AG09319 (cell line): ENCODE results near the gene ITIH1.
"Not testable (repeated sequence)": the region's sequence is repeated elsewhere in the genome, so short reads cannot be mapped to it uniquely, and the experiment has no call there.

Source experiments
- DNase-seq: peaks from one replicate; pipeline ENCODE4 v3.0.0-alpha.2; 2010; ENCODE audit warnings: low read depth; ENCODE audit errors: extremely low read depth
- TF ChIP-seq, protein P1 (sequence below): IDR thresholded peaks from 2 replicates; pipeline ENCODE4 v1.5.1; 2011; ENCODE audit warnings: low read depth, mild to moderate bottlenecking, inconsistent platforms, low read length, moderate library complexity

ITIH1 gene

DNA sequence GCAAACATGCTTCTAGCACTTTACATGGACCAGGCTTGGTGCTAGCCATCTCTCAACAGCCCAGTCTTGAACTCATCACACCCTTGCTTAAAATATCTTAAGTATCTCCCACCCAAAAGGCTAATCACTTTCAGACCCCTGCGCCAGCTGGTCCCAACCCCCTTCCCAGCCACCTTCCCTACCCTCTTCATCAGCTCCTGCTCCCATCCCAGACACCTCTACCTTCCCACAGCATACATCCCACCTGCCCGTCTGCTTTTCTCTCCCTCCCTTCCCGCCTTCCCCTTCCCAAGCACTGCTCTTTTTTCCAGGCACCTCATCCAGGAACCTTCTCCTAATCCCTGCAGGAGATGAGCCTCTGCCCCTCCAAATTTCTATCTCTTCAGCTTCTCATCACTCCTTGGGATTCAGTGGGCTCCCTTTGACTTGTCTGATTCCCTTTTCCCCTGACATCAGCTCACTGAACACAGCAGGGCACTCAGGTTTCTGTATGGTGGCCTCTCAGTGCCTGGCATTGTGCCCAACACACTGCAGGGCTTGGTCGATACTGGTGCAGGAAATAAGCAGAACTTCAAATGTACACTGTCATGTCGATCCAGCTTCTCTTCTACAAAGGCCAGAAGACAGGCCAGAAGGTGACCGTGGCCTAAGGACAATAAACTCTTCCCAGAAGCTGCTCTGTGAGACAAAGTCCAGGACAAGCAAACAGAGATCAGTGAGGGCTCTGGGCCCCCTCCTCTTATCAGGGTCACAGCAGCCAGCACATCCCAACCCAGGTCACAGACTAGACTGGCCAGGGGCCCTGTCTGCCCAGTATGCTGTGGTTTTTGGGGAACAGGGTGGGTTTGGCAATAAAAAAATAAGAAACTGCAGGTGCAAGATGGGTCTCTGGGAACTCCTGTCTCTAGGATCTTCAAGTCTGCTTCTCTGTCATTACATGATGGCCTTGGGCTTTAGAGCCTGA is 2.2 kb upstream of the ITIH1 start:
- TF ChIP-seq, protein P1, sequence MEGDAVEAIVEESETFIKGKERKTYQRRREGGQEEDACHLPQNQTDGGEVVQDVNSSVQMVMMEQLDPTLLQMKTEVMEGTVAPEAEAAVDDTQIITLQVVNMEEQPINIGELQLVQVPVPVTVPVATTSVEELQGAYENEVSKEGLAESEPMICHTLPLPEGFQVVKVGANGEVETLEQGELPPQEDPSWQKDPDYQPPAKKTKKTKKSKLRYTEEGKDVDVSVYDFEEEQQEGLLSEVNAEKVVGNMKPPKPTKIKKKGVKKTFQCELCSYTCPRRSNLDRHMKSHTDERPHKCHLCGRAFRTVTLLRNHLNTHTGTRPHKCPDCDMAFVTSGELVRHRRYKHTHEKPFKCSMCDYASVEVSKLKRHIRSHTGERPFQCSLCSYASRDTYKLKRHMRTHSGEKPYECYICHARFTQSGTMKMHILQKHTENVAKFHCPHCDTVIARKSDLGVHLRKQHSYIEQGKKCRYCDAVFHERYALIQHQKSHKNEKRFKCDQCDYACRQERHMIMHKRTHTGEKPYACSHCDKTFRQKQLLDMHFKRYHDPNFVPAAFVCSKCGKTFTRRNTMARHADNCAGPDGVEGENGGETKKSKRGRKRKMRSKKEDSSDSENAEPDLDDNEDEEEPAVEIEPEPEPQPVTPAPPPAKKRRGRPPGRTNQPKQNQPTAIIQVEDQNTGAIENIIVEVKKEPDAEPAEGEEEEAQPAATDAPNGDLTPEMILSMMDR: no peak
- no peak for DNase-seq

DNA sequence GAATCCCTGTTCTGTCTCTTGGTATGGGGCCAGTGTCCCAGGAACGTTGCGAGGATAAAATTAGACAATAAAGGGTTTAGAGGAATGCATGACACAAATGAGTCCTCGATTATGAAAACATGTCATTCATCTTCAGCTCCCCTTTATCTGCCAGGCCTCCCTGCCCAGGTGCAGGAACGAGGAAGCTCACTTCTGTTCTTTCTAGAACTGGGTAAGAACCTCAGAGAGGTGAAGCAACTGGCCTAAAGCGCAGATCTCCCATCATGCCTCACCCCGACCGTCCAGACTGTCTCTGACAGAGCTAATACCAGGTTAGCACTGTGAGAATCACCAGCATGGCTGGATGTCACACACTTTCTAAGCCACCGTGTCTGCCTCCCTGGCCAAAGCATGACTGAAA is 1.5 kb upstream of the ITIH1 start:
- TF ChIP-seq, protein P1: no peak
- DNase-seq: no peak

DNA sequence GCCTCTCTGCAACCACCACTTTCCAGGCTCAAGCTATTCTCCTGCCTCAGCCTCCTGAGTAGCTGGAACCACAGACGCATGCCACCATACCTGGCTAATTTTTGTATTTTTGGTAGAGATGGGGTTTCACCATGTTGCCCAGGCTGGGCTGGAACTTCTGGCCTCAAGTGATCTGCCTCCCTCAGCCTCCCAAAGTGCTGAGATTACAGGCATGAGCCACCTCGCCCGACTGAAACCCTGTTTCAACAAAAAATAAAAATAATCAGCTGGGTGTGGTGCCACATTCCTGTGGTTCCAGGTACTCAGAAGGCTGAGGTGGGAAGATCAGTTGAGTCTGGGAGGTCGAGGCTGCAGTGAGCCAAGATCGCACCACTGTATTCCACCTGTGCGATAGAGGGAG is 913 bp upstream of the ITIH1 start:
- DNase-seq: not testable (repeated sequence)

- DNase-seq: no peak
- TF ChIP-seq, protein P1: no peak
Measured at GRCh38 chr3:52777959-52778805, 783 bp downstream of the ITIH1 start.

- DNase-seq: no peak
- TF ChIP-seq, protein P1: no peak
Measured at GRCh38 chr3:52779011-52779836, 1.8 kb downstream of the ITIH1 start.

DNA sequence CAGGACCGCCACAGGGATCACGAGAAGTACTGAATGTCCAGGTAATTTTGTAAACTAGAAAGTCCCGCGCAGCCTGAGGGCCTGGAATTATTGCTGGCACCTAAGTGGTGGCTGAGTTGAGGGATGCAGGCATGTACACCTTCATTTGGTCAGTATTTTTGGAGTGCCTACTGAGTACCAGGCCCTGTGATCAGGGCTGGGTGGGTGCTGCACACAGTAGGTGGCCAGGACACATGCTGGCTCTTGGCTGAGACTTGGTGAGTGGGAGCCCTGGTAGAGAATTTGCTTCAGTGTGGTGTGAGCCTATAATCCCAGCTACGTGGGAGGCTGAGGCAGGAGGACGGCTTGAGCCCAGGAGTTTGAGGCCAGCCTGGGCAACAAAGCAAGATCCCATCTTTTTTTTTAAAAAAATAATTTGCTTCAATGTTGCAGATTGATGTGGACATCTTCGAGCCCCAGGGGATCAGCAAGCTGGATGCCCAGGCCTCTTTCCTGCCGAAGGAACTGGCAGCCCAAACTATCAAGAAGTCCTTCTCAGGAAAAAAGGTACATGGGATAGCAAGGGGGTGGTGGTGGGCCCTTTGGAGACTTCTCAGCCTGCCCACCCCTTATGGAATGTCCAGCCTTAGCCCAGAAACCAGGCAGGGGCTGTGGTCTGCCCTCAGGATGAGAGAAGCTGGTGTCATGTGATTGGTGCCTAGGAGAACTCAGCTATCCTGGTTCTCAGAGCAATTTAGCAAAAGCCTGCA is 2.6 kb downstream of the ITIH1 start:
- DNase-seq: no peak
- TF ChIP-seq, protein P1: no peak

- DNase-seq: no peak
- TF ChIP-seq, protein P1: no peak
Measured at GRCh38 chr3:52781741-52782140, 4.3 kb downstream of the ITIH1 start.
